ENCODE data around the gene GAK.

Gene GAK

GRCh38 chr4:866068-866760 is 65.9 kb downstream of the GAK start:
- DNase-seq: no peak

- no peak for DNase-seq
Observed at GRCh38 chr4:865572-865971, 66.5 kb downstream of the GAK start.

GRCh38 chr4:865121-865465 is 67.0 kb downstream of the GAK start:
- DNase-seq: no peak

- no peak for DNase-seq
Observed at GRCh38 chr4:864456-865120, 67.5 kb downstream of the GAK start.

GRCh38 chr4:860561-860960 is 71.6 kb downstream of the GAK start:
- DNase-seq: no peak

- DNase-seq: no peak
Observed at GRCh38 chr4:859496-859895, 72.6 kb downstream of the GAK start.

- no peak for DNase-seq
Observed at GRCh38 chr4:858831-859451, 73.2 kb downstream of the GAK start.

GRCh38 chr4:858041-858481 is 74.1 kb downstream of the GAK start:
- no peak for DNase-seq

- no peak for DNase-seq
Observed at GRCh38 chr4:857461-857860, 74.7 kb downstream of the GAK start.

GRCh38 chr4:856225-856901 is 75.8 kb downstream of the GAK start:
- no peak for DNase-seq

- no peak for DNase-seq
Observed at GRCh38 chr4:855880-856224, 76.3 kb downstream of the GAK start.

- no peak for DNase-seq
Observed at GRCh38 chr4:854356-854755, 77.8 kb downstream of the GAK start.

GRCh38 chr4:853416-853781 is 78.7 kb downstream of the GAK start:
- DNase-seq: no peak

- no peak for DNase-seq
Observed at GRCh38 chr4:851701-852430, 80.2 kb downstream of the GAK start.

- no peak for DNase-seq
Observed at GRCh38 chr4:850323-850945, 81.7 kb downstream of the GAK start.

- no peak for DNase-seq
Observed at GRCh38 chr4:849478-850175, 82.5 kb downstream of the GAK start.

- DNase-seq: no peak
Observed at GRCh38 chr4:848803-849477, 83.2 kb downstream of the GAK start.

- no peak for DNase-seq
Observed at GRCh38 chr4:848307-848691, 83.8 kb downstream of the GAK start.

GRCh38 chr4:845836-846251 is 86.3 kb downstream of the GAK start:
- DNase-seq: no peak

GRCh38 chr4:845233-845835 is 86.8 kb downstream of the GAK start:
- DNase-seq: peak; percentile 7

- no peak for DNase-seq
Observed at GRCh38 chr4:844752-845232, 87.3 kb downstream of the GAK start.
